Activated naive CD8-positive, alpha-beta T cell treated with anti-CD3 and anti-CD28 coated beads, Interleukin-2, amount 50 U/mL, for 16 hours (primary cell): ENCODE results near the gene WNT6.

ENCODE experiments used
- DNase-seq: peaks from one replicate; pipeline ENCODE4 v3.0.0-alpha.2; 2020; ENCODE audit warnings: low read depth, low spot score

Gene WNT6

GRCh38 chr2:218859556-218859987, at the start of gene WNT6:
WNT6 (plus strand) TSS chr2:218859805; CDS start chr2:218860038, 233 bp downstream.
- no peak for DNase-seq

GRCh38 chr2:218810256-218810655, 49.3 kb upstream of the WNT6 start:
- DNase-seq, result no peak

- DNase-seq, result no peak
These were observed 48.2 kb upstream of the WNT6 start for GRCh38 chr2:218811382-218811781.

GRCh38 chr2:218812096-218812815, 47.3 kb upstream of the WNT6 start:
- no peak for DNase-seq

- no peak for DNase-seq
These were observed 46.7 kb upstream of the WNT6 start for GRCh38 chr2:218812861-218813260.

GRCh38 chr2:218813771-218814460, 45.7 kb upstream of the WNT6 start:
- no peak for DNase-seq

GRCh38 chr2:218814540-218815243, 44.9 kb upstream of the WNT6 start:
- DNase-seq, result no peak

GRCh38 chr2:218815244-218815637, 44.4 kb upstream of the WNT6 start:
- DNase-seq, result no peak

- DNase-seq, result no peak
These were observed 44.0 kb upstream of the WNT6 start for GRCh38 chr2:218815649-218816048.

- DNase-seq, result no peak
These were observed 43.0 kb upstream of the WNT6 start for GRCh38 chr2:218816561-218817011.

- no peak for DNase-seq
These were observed 40.5 kb upstream of the WNT6 start for GRCh38 chr2:218819093-218819492.

- DNase-seq, result no peak
These were observed 38.7 kb upstream of the WNT6 start for GRCh38 chr2:218820746-218821369.

- DNase-seq, result no peak
These were observed 37.9 kb upstream of the WNT6 start for GRCh38 chr2:218821605-218822211.

GRCh38 chr2:218822622-218823021, 37.0 kb upstream of the WNT6 start:
- no peak for DNase-seq

GRCh38 chr2:218823196-218823855, 36.3 kb upstream of the WNT6 start:
- DNase-seq, result no peak

- no peak for DNase-seq
These were observed 35.6 kb upstream of the WNT6 start for GRCh38 chr2:218824004-218824403.

- no peak for DNase-seq
These were observed 32.8 kb upstream of the WNT6 start for GRCh38 chr2:218826791-218827190.

- DNase-seq, result no peak
These were observed 31.7 kb upstream of the WNT6 start for GRCh38 chr2:218827701-218828476.

GRCh38 chr2:218828477-218828778, 31.2 kb upstream of the WNT6 start:
- no peak for DNase-seq

GRCh38 chr2:218829868-218830451, 29.6 kb upstream of the WNT6 start:
- no peak for DNase-seq
